CD4-positive, CD25-positive, alpha-beta regulatory T cell (primary cell): ENCODE results near the gene ROBO1. TPM values are rescaled to one million over a fixed set of nuclear protein-coding genes. Genes with fewer than 3 reads are reported as not detected.

Experiments used
- ATAC-seq, 2 donors: fragments of 150-1000 bp; cut with Tn5 transposase; one replicate each; pipeline ENCODE4 v1.10.0; 2021; ENCODE audit warnings: low read depth in 2 of 2, moderate number of reproducible peaks in 2 of 2, moderate library complexity in 1 of 2
- DNase-seq, 3 donors: peaks; one replicate each; pipeline versions ENCODE4 v3.0.0 to v3.0.0-alpha.2; 2012 to 2022; ENCODE audit warnings: mixed read lengths in 1 of 3
- H3K27ac ChIP-seq: one replicate; pipeline ENCODE4 v1.7.0; 2013; ENCODE audit warnings: mild to moderate bottlenecking, low read length; ENCODE audit not compliant: insufficient read depth, poor library complexity, severe bottlenecking
- H3K27me3 ChIP-seq: one replicate; pipeline ENCODE4 v1.7.0; 2013; ENCODE audit warnings: low read length; ENCODE audit not compliant: control insufficient read depth, insufficient read depth
- H3K36me3 ChIP-seq: one replicate; pipeline ENCODE4 v1.7.0; 2013; ENCODE audit warnings: mild to moderate bottlenecking, low read length, moderate library complexity; ENCODE audit not compliant: control insufficient read depth, insufficient read depth
- H3K4me1 ChIP-seq: 2 replicates; pipeline ENCODE4 v1.7.0; 2013; ENCODE audit warnings: mild to moderate bottlenecking, low read length; ENCODE audit not compliant: insufficient read depth, control insufficient read depth, poor library complexity, severe bottlenecking
- H3K4me3 ChIP-seq: one replicate; pipeline ENCODE4 v1.7.0; 2013; ENCODE audit warnings: low read depth, mild to moderate bottlenecking, low read length, moderate library complexity
- H3K9me3 ChIP-seq, 2 experiments: 1 replicate in 1 of 2; 2 replicates in 1 of 2; pipeline ENCODE4 v1.7.0; 2013; ENCODE audit warnings: low read length in 2 of 2, mild to moderate bottlenecking in 1 of 2, moderate library complexity in 1 of 2; ENCODE audit not compliant: control insufficient read depth in 2 of 2
- H3K27ac Mint-ChIP-seq, 3 donors: one replicate each; pipeline ENCODE4 v1.8.0; 2020 to 2022; ENCODE audit warnings: mild to moderate bottlenecking in 3 of 3, mixed read lengths in 3 of 3, moderate library complexity in 2 of 3
- H3K27me3 Mint-ChIP-seq: one replicate; pipeline ENCODE4 v1.8.0; 2022; ENCODE audit warnings: mild to moderate bottlenecking, mixed read lengths
- H3K36me3 Mint-ChIP-seq: one replicate; pipeline ENCODE4 v1.8.0; 2020; ENCODE audit warnings: mixed read lengths
- H3K4me1 Mint-ChIP-seq, 4 donors: one replicate each; pipeline ENCODE4 v1.8.0; 2020 to 2022; ENCODE audit warnings: mixed read lengths in 4 of 4, mild to moderate bottlenecking in 1 of 4
- H3K4me3 Mint-ChIP-seq, 4 donors: one replicate each; pipeline ENCODE4 v1.8.0; 2020 to 2022; ENCODE audit warnings: mild to moderate bottlenecking in 4 of 4, mixed read lengths in 4 of 4, moderate library complexity in 3 of 4
- H3K9me3 Mint-ChIP-seq, 7 donors: one replicate each; pipeline ENCODE4 v1.8.0; 2020 to 2022; ENCODE audit warnings: mixed read lengths in 7 of 7, mild to moderate bottlenecking in 3 of 7, moderate library complexity in 2 of 7
- polyA plus RNA-seq, 4 donors: library from polyadenylated mRNA; unstranded; fragments of 300-500 nt; fragmentation: Illumina TruSeq; gene quantifications; one replicate each; pipeline ENCODE4 v1.2.3, GENCODE V29; 2021
- total RNA-seq: library from RNA; stranded (reverse); gene quantifications from one replicate; pipeline ENCODE4 v1.2.3, GENCODE V29; 2022

Gene ROBO1
- total and polyA plus RNA-seq, 5 donors from 2014 or later = not detected

DNA sequence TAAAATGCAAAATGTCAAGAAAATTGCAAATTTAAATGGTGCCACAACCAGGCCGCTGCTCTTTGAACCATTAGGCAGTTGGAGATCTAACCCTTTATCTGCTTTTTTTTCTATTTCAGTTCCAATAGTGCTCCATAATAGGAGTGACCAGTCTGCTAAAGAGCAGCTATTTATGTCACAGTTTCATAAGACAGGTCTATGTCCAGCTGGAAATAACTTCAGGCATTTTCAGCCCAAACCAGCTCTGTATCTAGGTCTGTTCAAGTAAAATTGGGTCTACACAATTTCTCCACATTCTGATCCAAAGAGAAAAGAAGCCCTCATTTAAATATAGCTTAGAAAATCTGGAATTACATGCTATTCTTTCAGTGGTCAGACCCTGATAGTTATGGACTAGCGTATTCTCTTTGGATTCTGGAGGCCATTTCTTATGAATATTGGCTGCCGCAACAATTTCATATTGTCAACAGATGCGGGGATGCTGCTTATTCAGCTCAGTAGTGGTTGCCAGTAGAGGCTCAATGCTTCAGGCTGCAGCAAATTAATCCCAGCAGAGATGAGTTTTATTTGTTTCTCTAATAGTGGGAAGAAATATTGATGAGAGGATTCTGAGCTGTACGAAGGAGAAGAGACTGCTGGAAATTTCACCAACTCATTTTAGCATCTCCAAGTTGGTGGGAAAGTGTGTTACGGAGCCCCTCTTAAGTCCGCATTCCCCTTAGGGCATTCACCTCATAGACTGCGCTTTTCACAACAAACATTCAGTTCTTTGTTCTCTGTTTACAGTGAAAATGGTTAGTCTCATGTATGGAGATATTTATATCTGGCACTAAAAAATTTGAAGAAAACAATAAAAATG lies 887.0 kb downstream of the ROBO1 start:
- H3K9me3 ChIP-seq = peaks cover 0 to 2% of the 10 kb centered on the region in 2 experiments
- no peak for ATAC-seq

DNA sequence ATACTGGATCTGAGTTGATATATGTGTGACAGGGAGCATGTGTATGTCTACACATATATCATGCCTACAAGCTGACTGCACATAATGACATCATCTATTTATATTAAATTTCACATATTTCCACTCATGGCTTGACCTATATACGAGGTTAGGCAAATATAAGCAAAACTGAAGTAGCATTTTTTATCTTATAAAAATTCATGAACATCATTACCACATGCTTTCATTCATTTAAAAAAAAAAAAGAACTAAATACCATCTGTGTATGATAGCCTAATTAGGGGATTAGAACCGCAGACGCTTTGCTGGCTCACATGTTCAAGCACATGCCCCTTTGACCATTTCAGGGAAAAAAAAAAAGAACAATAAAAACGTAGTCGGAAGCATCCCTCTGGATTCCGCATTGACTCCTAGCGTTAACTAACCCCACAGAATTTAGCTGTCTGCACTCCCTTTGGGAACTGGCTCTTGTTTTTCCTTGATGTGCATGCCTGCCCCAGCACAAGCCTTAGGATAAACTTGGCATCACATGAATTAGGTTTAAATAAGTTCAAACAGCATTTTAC lies 888.4 kb downstream of the ROBO1 start:
- no peak overlapping the region for H3K4me3 Mint-ChIP-seq
- no peak overlapping the region for H3K4me3 ChIP-seq
- no peak overlapping the region for H3K27ac ChIP-seq
- no peaks in the 10 kb centered on the region for H3K4me1 Mint-ChIP-seq
- DNase-seq (no peak), ATAC-seq (no peak)
- H3K27me3 ChIP-seq = no peaks in the 10 kb centered on the region
- no peaks in the 10 kb centered on the region for H3K36me3 Mint-ChIP-seq
- H3K9me3 ChIP-seq = peaks cover 0 to 2% of the 10 kb centered on the region in 2 experiments
- H3K4me1 ChIP-seq = no peaks in the 10 kb centered on the region
- peaks cover 0 to 9% (median 6%) of the 10 kb centered on the region in 7 donors for H3K9me3 Mint-ChIP-seq
- H3K36me3 ChIP-seq = no peaks in the 10 kb centered on the region
- H3K27me3 Mint-ChIP-seq = no peaks in the 10 kb centered on the region
- no peak overlapping the region for H3K27ac Mint-ChIP-seq

More for the DNA sequence above, 887.0 kb downstream of the ROBO1 start:
- Mint-ChIP-seq H3K4me1 (no peaks in the 10 kb centered on the region), H3K9me3 (peaks cover 0 to 7% (median 6%) of the 10 kb centered on the region in 7 donors), H3K27me3 (no peaks in the 10 kb centered on the region), H3K4me3 (no peak overlapping the region), H3K27ac (no peak overlapping the region), H3K36me3 (no peaks in the 10 kb centered on the region)
- Histone ChIP-seq H3K4me3 (no peak overlapping the region), H3K4me1 (no peaks in the 10 kb centered on the region), H3K36me3 (no peaks in the 10 kb centered on the region), H3K27me3 (no peaks in the 10 kb centered on the region), H3K27ac (no peak overlapping the region)
- DNase-seq = no peak

DNA sequence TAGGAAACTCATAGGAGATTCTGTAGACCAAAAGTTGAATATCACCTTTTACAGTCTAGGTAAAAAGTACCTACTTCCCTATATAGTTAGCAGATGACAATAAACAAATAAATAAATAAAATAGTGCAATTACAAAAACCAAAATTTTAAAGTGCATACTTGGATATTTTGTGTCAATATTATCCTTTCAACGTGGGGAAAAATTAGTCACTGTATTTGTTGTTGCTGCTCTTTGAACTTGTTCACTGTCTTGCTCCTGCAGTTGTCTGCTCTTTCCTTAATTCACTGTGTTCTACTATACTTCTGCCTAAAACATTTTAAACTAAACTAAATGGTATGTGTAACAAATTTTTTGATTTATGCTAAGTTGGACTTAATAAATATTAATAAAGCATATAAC lies 889.0 kb downstream of the ROBO1 start:
- no peaks in the 10 kb centered on the region for H3K36me3 ChIP-seq
- H3K27ac Mint-ChIP-seq = no peak overlapping the region
- H3K27ac ChIP-seq = no peak overlapping the region
- H3K27me3 Mint-ChIP-seq = no peaks in the 10 kb centered on the region
- peaks cover 0 to 2% of the 10 kb centered on the region in 2 experiments for H3K9me3 ChIP-seq
- H3K4me1 ChIP-seq = no peaks in the 10 kb centered on the region
- ATAC-seq = no peak
- no peak overlapping the region for H3K4me3 Mint-ChIP-seq
- H3K4me1 Mint-ChIP-seq = no peaks in the 10 kb centered on the region
- no peaks in the 10 kb centered on the region for H3K36me3 Mint-ChIP-seq
- H3K27me3 ChIP-seq = no peaks in the 10 kb centered on the region
- H3K4me3 ChIP-seq = no peak overlapping the region
- no peak for DNase-seq
- H3K9me3 Mint-ChIP-seq = peaks cover 0 to 8% (median 5%) of the 10 kb centered on the region in 7 donors

DNA sequence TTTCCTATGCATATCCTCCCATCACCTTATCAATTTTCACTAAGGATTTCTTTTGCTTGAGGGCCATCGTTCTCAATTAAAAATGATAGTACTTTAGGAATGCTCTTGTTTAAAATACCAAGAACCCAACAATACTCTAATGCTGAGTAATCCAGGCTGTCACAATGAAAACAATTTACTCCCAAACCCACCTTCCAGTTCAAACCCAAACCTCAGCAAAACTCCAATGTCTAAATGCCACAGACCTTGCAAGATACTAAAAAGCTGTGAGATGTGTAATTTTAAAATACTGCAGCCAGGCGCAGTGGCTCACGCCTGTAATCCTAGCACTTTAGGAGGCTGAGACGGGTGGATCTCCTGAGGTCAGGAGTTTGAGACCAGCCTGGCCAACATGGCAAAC lies 889.8 kb downstream of the ROBO1 start:
- no peak overlapping the region for H3K4me3 Mint-ChIP-seq
- peaks cover 0 to 8% (median 5%) of the 10 kb centered on the region in 7 donors for H3K9me3 Mint-ChIP-seq
- no peaks in the 10 kb centered on the region for H3K4me1 ChIP-seq
- H3K27ac ChIP-seq = no peak overlapping the region
- DNase-seq (no peak), ATAC-seq (no peak)
- no peaks in the 10 kb centered on the region for H3K4me1 Mint-ChIP-seq
- H3K4me3 ChIP-seq = no peak overlapping the region
- H3K27me3 ChIP-seq = no peaks in the 10 kb centered on the region
- no peaks in the 10 kb centered on the region for H3K36me3 Mint-ChIP-seq
- no peak overlapping the region for H3K27ac Mint-ChIP-seq
- H3K9me3 ChIP-seq = peaks cover 0 to under 1% of the 10 kb centered on the region in 2 experiments
- no peaks in the 10 kb centered on the region for H3K27me3 Mint-ChIP-seq
- H3K36me3 ChIP-seq = no peaks in the 10 kb centered on the region

DNA sequence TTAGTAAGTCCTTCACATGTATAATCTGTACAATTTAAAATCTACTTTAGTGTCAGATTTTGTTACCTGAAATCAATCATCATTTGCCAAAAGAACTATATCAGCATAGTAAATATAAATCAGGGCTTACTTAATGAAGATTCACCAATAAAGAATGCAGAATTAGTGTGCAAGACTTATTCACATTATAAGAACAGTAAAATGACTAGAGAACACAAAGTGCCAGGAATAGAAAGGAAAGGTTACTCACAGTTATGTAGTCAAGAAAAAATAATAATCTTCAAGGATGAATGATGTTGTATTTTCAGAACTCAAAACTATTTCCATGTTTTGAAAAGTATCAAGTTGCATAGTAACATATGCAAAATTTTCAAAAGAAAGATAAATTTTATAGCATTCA lies 891.9 kb downstream of the ROBO1 start:
- H3K4me3 Mint-ChIP-seq = no peak overlapping the region
- no peak for ATAC-seq
- no peaks in the 10 kb centered on the region for H3K4me1 ChIP-seq
- no peak for DNase-seq
- H3K4me1 Mint-ChIP-seq = no peaks in the 10 kb centered on the region
- H3K27ac ChIP-seq = no peak overlapping the region
- no peaks in the 10 kb centered on the region for H3K27me3 Mint-ChIP-seq
- H3K9me3 Mint-ChIP-seq = peaks cover 0 to 6% (median 3%) of the 10 kb centered on the region in 7 donors
- H3K9me3 ChIP-seq = peaks cover 0 to 2% of the 10 kb centered on the region in 2 experiments
- H3K27ac Mint-ChIP-seq = no peak overlapping the region
- H3K36me3 Mint-ChIP-seq = no peaks in the 10 kb centered on the region
- no peaks in the 10 kb centered on the region for H3K36me3 ChIP-seq
- H3K4me3 ChIP-seq = no peak overlapping the region
- no peaks in the 10 kb centered on the region for H3K27me3 ChIP-seq

DNA sequence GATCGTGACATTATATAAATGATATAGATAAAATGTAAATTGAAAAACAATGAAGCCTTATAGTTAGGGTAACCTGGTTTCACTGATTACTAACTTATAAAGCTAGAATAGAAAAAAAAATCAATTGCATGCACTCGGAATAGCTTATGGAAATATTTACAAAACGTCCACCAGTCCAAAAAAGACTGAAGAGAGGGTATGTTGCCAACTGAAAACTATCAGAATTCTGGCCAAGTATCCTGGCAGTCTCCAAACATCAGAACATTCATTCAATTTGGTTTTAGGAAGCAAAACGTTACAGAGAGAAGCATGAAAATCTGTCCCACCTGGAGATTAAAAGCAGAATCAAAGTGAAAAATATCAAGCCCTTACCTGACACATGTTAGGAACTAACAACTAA lies 892.4 kb downstream of the ROBO1 start:
- Histone ChIP-seq H3K27ac (no peak overlapping the region), H3K4me1 (no peaks in the 10 kb centered on the region), H3K36me3 (no peaks in the 10 kb centered on the region), H3K4me3 (no peak overlapping the region), H3K9me3 (peaks cover 0 to 2% of the 10 kb centered on the region in 2 experiments), H3K27me3 (no peaks in the 10 kb centered on the region)
- no peak for ATAC-seq
- no peak for DNase-seq
- Mint-ChIP-seq H3K27ac (no peak overlapping the region), H3K4me3 (no peak overlapping the region), H3K27me3 (no peaks in the 10 kb centered on the region), H3K9me3 (peaks cover 0 to 6% (median 3%) of the 10 kb centered on the region in 7 donors), H3K36me3 (no peaks in the 10 kb centered on the region), H3K4me1 (no peaks in the 10 kb centered on the region)

DNA sequence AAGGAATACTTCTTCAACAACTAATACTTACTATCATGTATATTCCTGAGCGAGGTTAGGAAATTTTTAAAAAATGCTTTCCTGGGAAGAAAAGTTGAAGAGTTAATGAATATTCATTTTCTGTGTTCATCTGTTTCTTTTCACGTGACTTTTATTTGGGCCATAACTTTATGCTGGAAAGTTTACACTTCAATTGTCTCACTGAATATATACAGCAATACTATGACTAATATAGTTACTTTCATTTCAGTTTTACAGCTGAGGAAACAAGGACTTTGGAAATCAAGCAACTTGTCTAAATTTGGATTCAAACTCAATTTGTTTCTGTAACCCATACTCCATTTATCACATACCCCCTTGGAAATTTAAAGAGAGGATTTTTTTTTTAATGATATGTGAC lies 894.2 kb downstream of the ROBO1 start:
- Histone ChIP-seq H3K27ac (no peak overlapping the region), H3K27me3 (no peaks in the 10 kb centered on the region), H3K4me3 (no peak overlapping the region), H3K4me1 (no peaks in the 10 kb centered on the region), H3K36me3 (no peaks in the 10 kb centered on the region), H3K9me3 (peaks cover 0 to 2% of the 10 kb centered on the region in 2 experiments)
- Mint-ChIP-seq H3K4me1 (no peaks in the 10 kb centered on the region), H3K27ac (no peak overlapping the region), H3K4me3 (no peak overlapping the region), H3K9me3 (peaks cover 0 to 6% (median 3%) of the 10 kb centered on the region in 7 donors), H3K36me3 (no peaks in the 10 kb centered on the region), H3K27me3 (no peaks in the 10 kb centered on the region)
- ATAC-seq (no peak), DNase-seq (no peak)
